Stimulated activated CD4-positive, alpha-beta T cell treated with anti-CD3 and anti-CD28 coated beads, Interleukin-12 subunit alpha, Interleukin-12 subunit beta, amount 100 ng/mL, for 24 hours (primary cell): ENCODE results near the gene TRAK1.
"Not testable (repeated sequence)": the region's sequence is repeated elsewhere in the genome, so short reads cannot be mapped to it uniquely, and the experiment has no call there.

Experiments
- DNase-seq, 2 experiments: peaks; one replicate each; pipeline ENCODE4 v3.0.0-alpha.2; 2020; ENCODE audit warnings: low read depth in 2 of 2

Gene TRAK1

GRCh38 chr3:42090973-42091731 lies at the start of gene TRAK1:
TRAK1 (plus strand) TSS chr3:42091357; CDS start chr3:42091470, 113 bp downstream.
- no peak for DNase-seq

GRCh38 chr3:42042747-42043098 lies 48.4 kb upstream of the TRAK1 start:
- no peak for DNase-seq

- DNase-seq = no peak
Observed at GRCh38 chr3:42043099-42043813, 47.9 kb upstream of the TRAK1 start.

GRCh38 chr3:42045708-42046243 lies 45.4 kb upstream of the TRAK1 start:
- DNase-seq = no peak

- not testable (repeated sequence) for DNase-seq
Observed at GRCh38 chr3:42048526-42048925, 42.6 kb upstream of the TRAK1 start.

GRCh38 chr3:42050126-42050525 lies 41.0 kb upstream of the TRAK1 start:
- no peak for DNase-seq

GRCh38 chr3:42051384-42052131 lies 39.6 kb upstream of the TRAK1 start:
- DNase-seq = no peak

- DNase-seq = no peak
Observed at GRCh38 chr3:42052132-42052483, 39.0 kb upstream of the TRAK1 start.

- DNase-seq = no peak
Observed at GRCh38 chr3:42052484-42053351, 38.4 kb upstream of the TRAK1 start.

- no peak for DNase-seq
Observed at GRCh38 chr3:42053476-42053875, 37.7 kb upstream of the TRAK1 start.

- DNase-seq = no peak
Observed at GRCh38 chr3:42055291-42055690, 35.9 kb upstream of the TRAK1 start.

GRCh38 chr3:42056840-42057239 lies 34.3 kb upstream of the TRAK1 start:
- no peak for DNase-seq

- DNase-seq = no peak
Observed at GRCh38 chr3:42057561-42058211, 33.5 kb upstream of the TRAK1 start.

GRCh38 chr3:42061025-42061712 lies 30.0 kb upstream of the TRAK1 start:
- no peak for DNase-seq

- DNase-seq = no peak
Observed at GRCh38 chr3:42061713-42062380, 29.3 kb upstream of the TRAK1 start.

GRCh38 chr3:42062464-42062863 lies 28.7 kb upstream of the TRAK1 start:
- DNase-seq = no peak

- DNase-seq = no peak
Observed at GRCh38 chr3:42063888-42064287, 27.3 kb upstream of the TRAK1 start.

GRCh38 chr3:42066516-42067181 lies 24.5 kb upstream of the TRAK1 start:
- DNase-seq = no peak

GRCh38 chr3:42067326-42067725 lies 23.8 kb upstream of the TRAK1 start:
- no peak for DNase-seq
